GM10266 (cell line): ENCODE measurements around the gene IGSF9B.

Experiments
- DNase-seq: peaks from one replicate; pipeline ENCODE4 v3.0.0; 2012; ENCODE audit errors: extremely low spot score
- TF ChIP-seq, protein P1 (sequence below): IDR thresholded peaks from 2 replicates; pipeline ENCODE4 v1.5.1; 2012; ENCODE audit warnings: mild to moderate bottlenecking, low read depth; ENCODE audit not compliant: control insufficient read depth, insufficient read depth; ENCODE audit errors: missing control alignments

The IGSF9B gene

DNA sequence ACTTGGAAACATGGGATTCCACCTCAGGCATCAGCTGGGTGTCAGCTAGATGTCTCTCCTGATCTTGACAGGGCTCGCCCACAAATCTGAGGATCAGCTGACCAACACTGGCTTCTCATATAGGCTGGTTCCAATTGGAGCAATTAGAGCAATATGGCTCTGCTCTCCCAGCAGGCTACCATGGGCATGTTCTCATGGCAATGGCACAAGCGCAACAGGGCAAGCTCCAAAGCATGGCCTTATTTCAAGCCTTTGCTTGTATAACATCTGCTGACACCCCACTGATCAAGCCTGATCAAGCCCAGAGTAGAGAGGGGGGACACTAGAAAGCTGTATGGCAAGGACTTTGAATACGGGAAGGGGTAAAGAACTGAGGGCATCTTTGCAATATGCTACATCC lies 70.7 kb downstream of the IGSF9B start:
- no peak for DNase-seq
- TF ChIP-seq, protein P1, sequence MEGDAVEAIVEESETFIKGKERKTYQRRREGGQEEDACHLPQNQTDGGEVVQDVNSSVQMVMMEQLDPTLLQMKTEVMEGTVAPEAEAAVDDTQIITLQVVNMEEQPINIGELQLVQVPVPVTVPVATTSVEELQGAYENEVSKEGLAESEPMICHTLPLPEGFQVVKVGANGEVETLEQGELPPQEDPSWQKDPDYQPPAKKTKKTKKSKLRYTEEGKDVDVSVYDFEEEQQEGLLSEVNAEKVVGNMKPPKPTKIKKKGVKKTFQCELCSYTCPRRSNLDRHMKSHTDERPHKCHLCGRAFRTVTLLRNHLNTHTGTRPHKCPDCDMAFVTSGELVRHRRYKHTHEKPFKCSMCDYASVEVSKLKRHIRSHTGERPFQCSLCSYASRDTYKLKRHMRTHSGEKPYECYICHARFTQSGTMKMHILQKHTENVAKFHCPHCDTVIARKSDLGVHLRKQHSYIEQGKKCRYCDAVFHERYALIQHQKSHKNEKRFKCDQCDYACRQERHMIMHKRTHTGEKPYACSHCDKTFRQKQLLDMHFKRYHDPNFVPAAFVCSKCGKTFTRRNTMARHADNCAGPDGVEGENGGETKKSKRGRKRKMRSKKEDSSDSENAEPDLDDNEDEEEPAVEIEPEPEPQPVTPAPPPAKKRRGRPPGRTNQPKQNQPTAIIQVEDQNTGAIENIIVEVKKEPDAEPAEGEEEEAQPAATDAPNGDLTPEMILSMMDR, result no peak

GRCh38 chr11:133872160-133872559 lies 84.6 kb downstream of the IGSF9B start:
- DNase-seq, result no peak
- TF ChIP-seq, protein P1, result no peak

DNA sequence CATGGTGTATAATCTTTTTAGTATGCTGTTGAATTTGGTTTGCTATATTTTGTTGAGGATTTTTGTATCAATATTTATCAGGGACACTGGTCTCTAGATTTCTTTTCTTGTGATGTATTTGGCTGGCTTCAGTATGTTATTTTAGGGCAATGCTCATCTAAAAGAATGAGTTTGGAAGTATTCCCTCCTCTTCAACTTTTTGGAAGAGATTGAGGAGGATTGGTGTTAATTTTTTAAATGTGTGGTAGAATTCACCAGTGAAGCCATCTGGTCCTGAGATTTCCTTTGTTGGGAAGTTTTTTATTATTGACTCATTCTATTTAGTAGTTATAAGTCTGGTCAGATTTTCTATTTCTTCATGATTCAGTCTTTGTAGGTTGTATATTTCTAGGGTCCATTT lies 89.3 kb downstream of the IGSF9B start:
- TF ChIP-seq, protein P1, result no peak
- no peak for DNase-seq

- no peak for DNase-seq
- TF ChIP-seq, protein P1, result no peak
Observed at GRCh38 chr11:133865466-133865865, 91.3 kb downstream of the IGSF9B start.

DNA sequence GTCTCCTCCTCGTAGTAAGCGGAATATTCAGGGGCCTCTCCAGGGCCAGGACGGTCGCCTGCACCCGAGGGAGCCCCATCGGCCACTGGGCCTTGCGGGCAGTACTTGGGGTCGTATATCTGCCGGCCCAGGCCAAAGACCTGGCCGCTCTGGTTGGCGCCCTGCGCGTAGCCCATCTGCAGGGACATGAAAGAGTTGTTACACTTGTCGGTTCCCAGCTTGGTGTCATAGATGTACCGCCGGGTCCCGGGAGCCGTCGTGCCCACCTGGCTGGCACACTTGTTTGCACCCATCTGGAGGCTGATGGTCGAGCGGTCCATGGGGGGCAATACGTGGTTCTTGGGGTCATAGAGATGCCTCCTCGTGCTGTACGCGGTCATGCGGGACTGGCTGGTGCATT lies 92.0 kb downstream of the IGSF9B start:
- DNase-seq, result no peak
- TF ChIP-seq, protein P1, result no peak

GRCh38 chr11:133860151-133860550 lies 96.6 kb downstream of the IGSF9B start:
- TF ChIP-seq, protein P1, result no peak
- no peak for DNase-seq
